ENCODE results near the gene AGTPBP1. TPM values are rescaled to one million over a fixed set of nuclear protein-coding genes. Genes with fewer than 3 reads are reported as not detected.

Gene AGTPBP1
- total and polyA plus RNA-seq, 2 donors from 2014 or later: 4.1 to 25.8 TPM

GRCh38 chr9:85658716-85659115, 83.0 kb downstream of the AGTPBP1 start:
- H3K9me3 ChIP-seq (ENCODE audit: control insufficient read depth in 2 of 3, insufficient read depth in 1 of 3, low read length in 3 of 3): no peaks in the 10 kb centered on the region
- H3K36me3 ChIP-seq (ENCODE audit: control insufficient read depth in 2 of 3, insufficient read depth in 3 of 3, low read length in 3 of 3): no peaks in the 10 kb centered on the region
- no peaks in the 10 kb centered on the region for H3K4me1 ChIP-seq (ENCODE audit: control insufficient read depth in 2 of 3, insufficient read depth in 2 of 3, low read depth in 1 of 3, low read length in 3 of 3)
- intact Hi-C loops (cut with DNase I): no loop called here
- no peak for DNase-seq
- no peak overlapping the region for H3K4me3 ChIP-seq (ENCODE audit: low read length in 3 of 3)
- H3K9ac ChIP-seq (ENCODE audit: low read length in 3 of 3): no peak overlapping the region
- no peaks in the 10 kb centered on the region for H3K27me3 ChIP-seq (ENCODE audit: control insufficient read depth, insufficient read depth, low read length)
- no peak for TF ChIP-seq CTCF (IDR thresholded peaks at IDR 0.05; ENCODE audit: borderline replicate concordance, extremely low read depth, insufficient read depth)
- no peak overlapping the region for H3K27ac ChIP-seq (ENCODE audit: low read depth in 2 of 2, low read length in 2 of 2)
- FAIRE-seq: no peak

GRCh38 chr9:85653153-85653552, 88.6 kb downstream of the AGTPBP1 start:
- intact Hi-C loops (cut with DNase I): no loop called here
- no peak for DNase-seq

GRCh38 chr9:85647571-85647970, 94.2 kb downstream of the AGTPBP1 start:
- DNase-seq (no peak), FAIRE-seq (no peak)
- no peak overlapping the region for H3K27ac ChIP-seq (ENCODE audit: low read depth in 2 of 2, low read length in 2 of 2)
- intact Hi-C loops (cut with DNase I): no loop called here
- no peak for TF ChIP-seq CTCF (IDR thresholded peaks at IDR 0.05; ENCODE audit: borderline replicate concordance, extremely low read depth, insufficient read depth)
- H3K9ac ChIP-seq (ENCODE audit: low read length in 3 of 3): no peak overlapping the region
- H3K4me3 ChIP-seq (ENCODE audit: low read length in 3 of 3): no peak overlapping the region
- H3K9me3 ChIP-seq (ENCODE audit: control insufficient read depth in 2 of 3, insufficient read depth in 1 of 3, low read length in 3 of 3): no peaks in the 10 kb centered on the region
- H3K27me3 ChIP-seq (ENCODE audit: control insufficient read depth, insufficient read depth, low read length): no peaks in the 10 kb centered on the region
- no peaks in the 10 kb centered on the region for H3K4me1 ChIP-seq (ENCODE audit: control insufficient read depth in 2 of 3, insufficient read depth in 2 of 3, low read depth in 1 of 3, low read length in 3 of 3)
- H3K36me3 ChIP-seq (ENCODE audit: control insufficient read depth in 2 of 3, insufficient read depth in 3 of 3, low read length in 3 of 3): no peaks in the 10 kb centered on the region

More at GRCh38 chr9:85653153-85653552, 88.6 kb downstream of the AGTPBP1 start:
- Histone ChIP-seq H3K4me3 (ENCODE audit: low read length in 3 of 3) (no peak overlapping the region), H3K27me3 (ENCODE audit: control insufficient read depth, insufficient read depth, low read length) (no peaks in the 10 kb centered on the region), H3K4me1 (ENCODE audit: control insufficient read depth in 2 of 3, insufficient read depth in 2 of 3, low read depth in 1 of 3, low read length in 3 of 3) (no peaks in the 10 kb centered on the region), H3K27ac (ENCODE audit: low read depth in 2 of 2, low read length in 2 of 2) (no peak overlapping the region), H3K36me3 (ENCODE audit: control insufficient read depth in 2 of 3, insufficient read depth in 3 of 3, low read length in 3 of 3) (no peaks in the 10 kb centered on the region), H3K9ac (ENCODE audit: low read length in 3 of 3) (no peak overlapping the region), H3K9me3 (ENCODE audit: control insufficient read depth in 2 of 3, insufficient read depth in 1 of 3, low read length in 3 of 3) (no peaks in the 10 kb centered on the region)
- FAIRE-seq: no peak
- TF ChIP-seq CTCF (IDR thresholded peaks at IDR 0.05; ENCODE audit: borderline replicate concordance, extremely low read depth, insufficient read depth): no peak
